Esophagus squamous epithelium (tissue), 5 donors: ENCODE results near the gene DPP4. TPM values are rescaled to one million over a fixed set of nuclear protein-coding genes. Genes with fewer than 3 reads are reported as not detected.

ENCODE experiments used
- DNase-seq: peaks from one replicate; lab custom pipeline; 2025; lab: John Stamatoyannopoulos, UW
- H3K27ac ChIP-seq, 4 donors: fragments of 200-600 bp; sonication (generic); one replicate each; pipeline ENCODE4 v1.5.1; 2016 to 2019; ENCODE audit warnings: mild to moderate bottlenecking in 1 of 4
- H3K27me3 ChIP-seq, 4 donors: fragments of 200-600 bp; sonication (generic); 1 replicate in 3 of 4; 2 replicates in 1 of 4; pipeline versions ENCODE4 v1.5.1 to v1.6.0; 2017 to 2021; ENCODE audit warnings: antibody characterized with exemption in 1 of 4
- H3K36me3 ChIP-seq, 3 donors: fragments of 200-600 bp; sonication (generic); one replicate each; pipeline ENCODE4 v1.5.1; 2016 to 2019
- H3K4me1 ChIP-seq, 3 donors: fragments of 200-600 bp; sonication (generic); one replicate each; pipeline ENCODE4 v1.5.1; 2017 to 2019
- H3K4me3 ChIP-seq, 4 donors: fragments of 200-600 bp; sonication (generic); 1 replicate in 3 of 4; 2 replicates in 1 of 4; pipeline ENCODE4 v1.5.1; 2016 to 2019; ENCODE audit warnings: mild to moderate bottlenecking in 2 of 4, moderate library complexity in 1 of 4
- H3K9me3 ChIP-seq, 3 donors: fragments of 200-600 bp; sonication (generic); one replicate each; pipeline ENCODE4 v1.5.1; 2016 to 2019
- POLR2A ChIP-seq, 4 donors: fragments of 450-650 bp; IDR thresholded peaks; one replicate each; pipeline ENCODE4 v1.6.1; 2017; ENCODE audit warnings: antibody characterized with exemption in 4 of 4, mild to moderate bottlenecking in 4 of 4, moderate library complexity in 3 of 4
- WGBS, 2 donors: methylation state at CpG; one replicate each; pipeline ENCODE4 v1.1.5; 2018; 5-methylcytosine and 5-hydroxymethylcytosine counted together
- intact Hi-C: fragments of 100-400 bp; cut with DNase I; formaldehyde crosslinking; loops from one replicate; pipeline ENCODE4 v1.15.0; 2022
- total RNA-seq, 4 donors: library from RNA; depleted of rRNA; stranded (reverse); fragments of >200 nt; gene quantifications; one replicate each; pipeline ENCODE4 v1.1.0, GENCODE V29; 2016
- TF ChIP-seq, protein P1 (sequence below), 6 experiments: fragments of 450-650 bp in 4 of 6; fragments of 200-600 bp in 2 of 6; sonication (generic) in 2 of 6; IDR thresholded peaks; one replicate each; pipeline ENCODE4 v1.5.1; 2016 to 2019; ENCODE audit warnings: antibody characterized with exemption in 6 of 6, mild to moderate bottlenecking in 4 of 6, moderate library complexity in 4 of 6
- donor health status: DM: yes; HTN: yes; CAD: no.

Gene DPP4
- total RNA-seq, 4 donors from 2014 or later = 0.97 to 3.1 (median 3.0) TPM; not detected in 1

DNA sequence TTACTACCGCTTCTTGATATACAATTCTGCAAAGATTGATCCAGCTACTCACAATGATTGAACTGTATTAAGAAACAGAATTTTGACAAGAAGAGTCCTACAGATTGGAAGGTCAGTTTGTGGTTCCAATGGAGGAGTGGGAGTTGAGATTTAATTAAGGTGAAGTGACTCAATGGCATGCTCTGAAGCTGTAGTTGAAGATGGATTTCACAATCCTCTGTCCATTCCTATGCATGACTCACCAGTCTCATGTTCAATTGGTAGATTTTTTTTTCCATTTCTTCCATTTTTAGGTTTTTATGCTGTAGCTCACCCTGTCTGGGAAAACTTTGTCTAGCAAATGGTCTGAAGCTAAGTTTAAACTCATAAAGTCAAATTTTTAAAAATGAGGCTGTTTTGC lies 83.3 kb downstream of the DPP4 start:
- DNase-seq = no peak
- Histone ChIP-seq H3K4me1 (no peaks in the 10 kb centered on the region), H3K27ac (no peak overlapping the region), H3K36me3 (no peaks in the 10 kb centered on the region), H3K9me3 (no peaks in the 10 kb centered on the region), H3K27me3 (no peaks in the 10 kb centered on the region), H3K4me3 (no peak overlapping the region)
- 95 to 96% methylated on average over 1 of the region's 1 CpG for WGBS, 2 donors
- intact Hi-C loops = no loop called here
- TF ChIP-seq, protein P1, sequence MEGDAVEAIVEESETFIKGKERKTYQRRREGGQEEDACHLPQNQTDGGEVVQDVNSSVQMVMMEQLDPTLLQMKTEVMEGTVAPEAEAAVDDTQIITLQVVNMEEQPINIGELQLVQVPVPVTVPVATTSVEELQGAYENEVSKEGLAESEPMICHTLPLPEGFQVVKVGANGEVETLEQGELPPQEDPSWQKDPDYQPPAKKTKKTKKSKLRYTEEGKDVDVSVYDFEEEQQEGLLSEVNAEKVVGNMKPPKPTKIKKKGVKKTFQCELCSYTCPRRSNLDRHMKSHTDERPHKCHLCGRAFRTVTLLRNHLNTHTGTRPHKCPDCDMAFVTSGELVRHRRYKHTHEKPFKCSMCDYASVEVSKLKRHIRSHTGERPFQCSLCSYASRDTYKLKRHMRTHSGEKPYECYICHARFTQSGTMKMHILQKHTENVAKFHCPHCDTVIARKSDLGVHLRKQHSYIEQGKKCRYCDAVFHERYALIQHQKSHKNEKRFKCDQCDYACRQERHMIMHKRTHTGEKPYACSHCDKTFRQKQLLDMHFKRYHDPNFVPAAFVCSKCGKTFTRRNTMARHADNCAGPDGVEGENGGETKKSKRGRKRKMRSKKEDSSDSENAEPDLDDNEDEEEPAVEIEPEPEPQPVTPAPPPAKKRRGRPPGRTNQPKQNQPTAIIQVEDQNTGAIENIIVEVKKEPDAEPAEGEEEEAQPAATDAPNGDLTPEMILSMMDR (IDR thresholded peaks at IDR 0.05) = no peak
- no peak for TF ChIP-seq POLR2A (IDR thresholded peaks at IDR 0.05)

GRCh38 chr2:161990036-161990435 lies 84.0 kb downstream of the DPP4 start:
- H3K4me3 ChIP-seq = no peak overlapping the region
- no peaks in the 10 kb centered on the region for H3K4me1 ChIP-seq
- WGBS, 2 donors = 52 to 55% methylated on average over 2 of the region's 2 CpGs
- H3K27me3 ChIP-seq = no peaks in the 10 kb centered on the region
- no peak overlapping the region for H3K27ac ChIP-seq
- TF ChIP-seq POLR2A (IDR thresholded peaks at IDR 0.05) = no peak
- TF ChIP-seq, protein P1 (IDR thresholded peaks at IDR 0.05) = no peak
- intact Hi-C loops = no loop called here
- no peaks in the 10 kb centered on the region for H3K9me3 ChIP-seq
- no peak for DNase-seq
- H3K36me3 ChIP-seq = no peaks in the 10 kb centered on the region

GRCh38 chr2:161988589-161988988 lies 85.4 kb downstream of the DPP4 start:
- Histone ChIP-seq H3K4me3 (no peak overlapping the region), H3K27ac (no peak overlapping the region), H3K27me3 (no peaks in the 10 kb centered on the region), H3K9me3 (no peaks in the 10 kb centered on the region), H3K36me3 (no peaks in the 10 kb centered on the region), H3K4me1 (no peaks in the 10 kb centered on the region)
- no peak for DNase-seq
- intact Hi-C loops = no loop called here
- WGBS, 2 donors = 88 to 100% methylated on average over 1 of the region's 1 CpG
- TF ChIP-seq, protein P1 (IDR thresholded peaks at IDR 0.05) = no peak
- no peak for TF ChIP-seq POLR2A (IDR thresholded peaks at IDR 0.05)

GRCh38 chr2:161987311-161987710 lies 86.7 kb downstream of the DPP4 start:
- TF ChIP-seq POLR2A (IDR thresholded peaks at IDR 0.05) = no peak
- TF ChIP-seq, protein P1 (IDR thresholded peaks at IDR 0.05) = no peak
- Histone ChIP-seq H3K27me3 (no peaks in the 10 kb centered on the region), H3K4me3 (no peak overlapping the region), H3K9me3 (no peaks in the 10 kb centered on the region), H3K36me3 (no peaks in the 10 kb centered on the region), H3K4me1 (no peaks in the 10 kb centered on the region), H3K27ac (no peak overlapping the region)
- intact Hi-C loops = no loop called here
- WGBS, 2 donors = 73 to 76% methylated on average over 2 of the region's 2 CpGs
- no peak for DNase-seq

DNA sequence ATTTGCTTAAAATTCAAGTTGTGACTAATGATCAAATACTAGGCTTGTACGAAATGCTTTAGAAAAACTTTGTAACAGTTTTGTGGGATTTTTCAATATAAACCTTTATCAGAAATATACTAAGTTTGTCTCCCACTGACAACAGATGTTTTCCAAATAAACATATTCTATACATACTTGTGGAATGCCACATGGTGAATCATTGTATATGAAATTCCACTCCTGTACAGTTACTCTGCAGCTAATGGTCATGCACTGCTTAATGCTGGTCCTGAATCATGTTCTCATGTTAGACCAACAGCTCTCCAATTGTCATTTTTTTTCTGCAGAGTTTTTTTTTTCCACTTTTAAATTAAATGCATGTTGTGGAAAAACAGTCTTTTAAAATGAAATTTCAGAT lies 90.1 kb downstream of the DPP4 start:
- no peaks in the 10 kb centered on the region for H3K9me3 ChIP-seq
- H3K4me1 ChIP-seq = no peaks in the 10 kb centered on the region
- no peaks in the 10 kb centered on the region for H3K36me3 ChIP-seq
- intact Hi-C loops = no loop called here
- DNase-seq = no peak
- H3K4me3 ChIP-seq = no peak overlapping the region
- 64 to 81% methylated on average over 1 of the region's 1 CpG for WGBS, 2 donors
- no peaks in the 10 kb centered on the region for H3K27me3 ChIP-seq
- no peak for TF ChIP-seq POLR2A (IDR thresholded peaks at IDR 0.05)
- TF ChIP-seq, protein P1 (IDR thresholded peaks at IDR 0.05) = no peak
- no peak overlapping the region for H3K27ac ChIP-seq
